AML-193 (cell line): ENCODE results near the gene BECN2.

Source experiments
- DNase-seq, 2 experiments: peaks; one replicate each; lab custom pipeline; 2025; lab: John Stamatoyannopoulos, UW

BECN2 gene, protein sequence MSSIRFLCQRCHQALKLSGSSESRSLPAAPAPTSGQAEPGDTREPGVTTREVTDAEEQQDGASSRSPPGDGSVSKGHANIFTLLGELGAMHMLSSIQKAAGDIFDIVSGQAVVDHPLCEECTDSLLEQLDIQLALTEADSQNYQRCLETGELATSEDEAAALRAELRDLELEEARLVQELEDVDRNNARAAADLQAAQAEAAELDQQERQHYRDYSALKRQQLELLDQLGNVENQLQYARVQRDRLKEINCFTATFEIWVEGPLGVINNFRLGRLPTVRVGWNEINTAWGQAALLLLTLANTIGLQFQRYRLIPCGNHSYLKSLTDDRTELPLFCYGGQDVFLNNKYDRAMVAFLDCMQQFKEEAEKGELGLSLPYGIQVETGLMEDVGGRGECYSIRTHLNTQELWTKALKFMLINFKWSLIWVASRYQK

DNA sequence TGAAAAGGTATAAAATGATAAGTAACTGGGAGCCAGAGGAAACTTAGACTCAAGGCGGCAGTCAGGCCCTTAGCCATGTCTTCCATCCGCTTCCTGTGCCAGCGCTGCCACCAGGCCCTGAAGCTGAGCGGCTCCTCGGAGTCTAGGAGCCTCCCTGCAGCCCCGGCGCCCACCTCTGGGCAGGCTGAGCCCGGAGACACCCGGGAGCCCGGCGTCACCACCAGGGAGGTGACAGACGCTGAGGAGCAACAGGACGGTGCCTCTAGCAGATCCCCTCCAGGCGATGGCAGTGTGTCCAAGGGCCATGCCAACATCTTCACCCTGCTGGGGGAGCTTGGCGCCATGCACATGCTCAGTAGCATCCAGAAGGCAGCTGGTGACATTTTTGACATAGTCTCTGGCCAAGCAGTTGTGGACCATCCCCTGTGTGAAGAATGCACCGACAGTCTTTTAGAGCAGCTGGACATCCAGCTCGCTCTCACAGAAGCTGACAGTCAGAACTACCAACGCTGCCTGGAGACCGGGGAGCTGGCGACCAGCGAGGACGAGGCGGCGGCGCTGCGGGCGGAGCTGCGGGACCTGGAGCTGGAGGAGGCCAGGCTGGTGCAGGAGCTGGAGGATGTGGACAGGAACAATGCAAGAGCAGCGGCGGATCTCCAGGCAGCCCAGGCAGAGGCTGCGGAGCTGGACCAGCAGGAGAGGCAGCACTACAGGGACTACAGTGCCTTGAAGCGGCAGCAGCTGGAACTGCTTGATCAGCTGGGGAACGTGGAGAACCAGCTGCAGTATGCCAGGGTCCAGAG is at the start of gene BECN2:
Gene BECN2 (plus strand): TSS at position 76 of the 803 bp plus-strand sequence. CDS start 0 bp downstream, at position 76.
- no peak for DNase-seq

DNA sequence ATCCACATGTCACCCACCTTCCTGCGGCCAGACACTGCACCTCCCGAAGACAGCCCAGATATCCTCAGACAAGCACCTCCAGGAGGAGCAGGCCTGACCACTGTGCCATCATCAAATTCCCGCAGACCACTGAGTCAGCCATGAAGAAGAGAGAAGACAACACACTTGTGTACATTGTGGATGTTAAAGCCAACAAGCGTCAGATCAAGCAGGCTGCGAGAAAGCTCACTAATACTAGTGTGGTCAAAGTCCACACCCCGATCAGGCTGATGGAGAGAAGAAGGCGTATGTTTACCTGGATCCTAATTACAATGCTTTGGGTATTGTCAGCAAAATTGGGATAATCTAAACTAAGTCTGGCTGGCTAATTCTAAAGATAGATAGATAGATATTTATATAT is 41.4 kb upstream of the BECN2 start:
- DNase-seq = no peak

- DNase-seq = no peak
Observed at GRCh38 chr1:241917487-241917886, 40.1 kb upstream of the BECN2 start.

GRCh38 chr1:241918879-241919278 is 38.7 kb upstream of the BECN2 start:
- no peak for DNase-seq

GRCh38 chr1:241924080-241924808 is 33.3 kb upstream of the BECN2 start:
- DNase-seq = no peak

DNA sequence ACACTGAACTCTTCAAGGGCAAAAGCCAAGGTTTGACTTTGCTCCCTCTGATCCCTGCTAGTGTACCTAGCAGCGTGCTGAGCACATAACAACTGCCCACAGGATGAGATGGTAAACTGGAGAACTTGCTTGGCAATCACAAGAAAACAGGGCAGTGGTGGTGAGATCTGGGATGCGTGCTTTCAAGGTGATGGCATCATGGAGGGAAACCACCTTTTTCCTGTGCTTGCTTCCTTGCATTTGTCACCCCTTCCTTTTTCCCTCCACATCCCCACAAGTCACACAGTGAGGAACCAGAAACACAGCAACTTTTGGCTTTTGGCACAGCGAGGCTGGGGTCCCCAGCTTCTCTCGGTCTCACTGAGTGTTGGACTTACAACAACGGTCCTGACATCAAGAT is 31.4 kb upstream of the BECN2 start:
- no peak for DNase-seq

GRCh38 chr1:241927321-241927720 is 30.2 kb upstream of the BECN2 start:
- DNase-seq = no peak

- DNase-seq = no peak
Observed at GRCh38 chr1:241932845-241933244, 24.7 kb upstream of the BECN2 start.

DNA sequence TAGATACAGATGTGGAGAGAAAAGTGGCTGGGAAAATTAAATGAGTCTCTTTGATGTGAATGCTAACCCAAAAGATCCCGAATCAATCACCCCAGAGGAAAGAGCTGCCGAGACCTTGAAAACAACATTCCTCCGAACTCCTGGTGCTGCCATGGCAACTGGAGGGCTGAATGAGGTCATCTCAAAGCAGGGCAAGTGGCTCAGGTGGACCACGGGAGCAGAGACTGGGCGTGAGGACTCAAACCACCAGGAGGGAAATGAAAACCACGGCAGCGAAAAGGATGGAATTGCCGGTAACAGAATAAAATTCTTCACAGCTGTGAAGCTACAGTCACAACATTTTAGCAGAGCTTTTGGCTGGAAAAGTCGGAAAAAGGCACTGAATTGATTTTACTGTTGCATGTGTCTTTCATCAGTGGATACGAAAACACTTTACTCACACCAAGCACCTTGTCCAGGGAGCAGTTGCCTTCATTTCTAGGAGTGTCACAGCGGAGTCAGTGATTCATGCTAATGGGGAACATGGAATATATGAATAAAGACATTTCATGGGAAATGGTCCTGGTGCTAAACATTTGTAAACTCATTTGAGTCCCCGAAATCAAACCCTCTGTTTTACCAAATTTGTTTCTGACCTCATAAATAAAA is 23.2 kb upstream of the BECN2 start:
- DNase-seq = no peak

GRCh38 chr1:241934866-241935265 is 22.7 kb upstream of the BECN2 start:
- DNase-seq = no peak

- no peak for DNase-seq
Observed at GRCh38 chr1:241939798-241940197, 17.8 kb upstream of the BECN2 start.

GRCh38 chr1:241942738-241943137 is 14.8 kb upstream of the BECN2 start:
- no peak for DNase-seq

- DNase-seq = no peak
Observed at GRCh38 chr1:241944300-241944699, 13.3 kb upstream of the BECN2 start.

GRCh38 chr1:241947354-241947753 is 10.2 kb upstream of the BECN2 start:
- no peak for DNase-seq

GRCh38 chr1:241950390-241950789 is 7.2 kb upstream of the BECN2 start:
- DNase-seq = no peak

DNA sequence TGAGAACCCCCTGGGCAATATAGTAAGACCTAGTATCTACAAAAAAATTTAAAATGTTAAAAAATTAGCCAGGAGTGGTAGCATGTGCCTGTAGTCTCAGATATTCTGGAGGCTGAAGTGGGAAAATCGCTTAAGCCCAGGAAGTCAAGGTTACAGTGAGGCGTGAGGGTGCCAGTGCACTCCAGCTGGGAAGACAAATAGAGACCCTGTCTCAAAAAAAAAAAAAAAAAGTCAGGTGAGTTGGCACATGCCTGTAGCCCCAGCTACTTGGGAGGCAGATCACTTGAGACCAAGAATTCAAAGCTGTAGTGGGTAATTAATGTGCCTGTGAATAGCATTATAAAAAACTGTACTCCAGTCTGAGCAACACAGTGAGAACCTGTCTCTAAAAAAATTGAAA is 4.6 kb downstream of the BECN2 start:
- DNase-seq = no peak

DNA sequence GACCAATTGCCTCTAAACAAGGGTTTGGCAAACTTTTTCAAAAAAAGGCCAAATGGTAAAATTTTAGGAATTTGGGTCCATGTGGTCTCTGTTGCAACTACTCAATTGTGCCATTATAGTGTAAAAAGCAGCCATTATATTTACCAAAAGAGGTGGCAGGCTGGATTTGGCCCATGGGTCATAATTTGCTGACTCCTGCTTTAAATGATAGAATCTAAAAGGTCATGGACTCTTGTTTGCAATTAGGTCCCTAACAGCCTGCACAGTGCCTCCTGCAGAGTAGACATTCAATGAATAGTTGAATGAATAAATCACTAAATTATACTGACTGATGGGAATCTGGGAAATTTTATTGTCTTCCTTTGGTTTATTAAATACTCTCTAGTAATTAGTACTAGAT is 6.2 kb downstream of the BECN2 start:
- DNase-seq = no peak

- DNase-seq = peak in 1 of 2 experiments; percentile 4
Observed at GRCh38 chr1:241964550-241965282, 7.1 kb downstream of the BECN2 start.

GRCh38 chr1:241968611-241969010 is 11.0 kb downstream of the BECN2 start:
- DNase-seq = no peak

GRCh38 chr1:241972703-241973369 is 15.3 kb downstream of the BECN2 start:
- DNase-seq = no peak

- no peak for DNase-seq
Observed at GRCh38 chr1:241976229-241976628, 18.7 kb downstream of the BECN2 start.
